Lower lobe of right lung (tissue), 2 donors: Measurements from ENCODE around the gene IFI27. TPM values are rescaled to one million over a fixed set of nuclear protein-coding genes. Genes with fewer than 3 reads are reported as not detected.

ENCODE experiments used
- ATAC-seq, 2 donors: fragments of 200-7000 bp; cut with Tn5 transposase; one replicate each; pipeline ENCODE4 v1.9.1; 2020 to 2022; ENCODE audit warnings: mild to moderate bottlenecking in 2 of 2, moderate library complexity in 2 of 2
- DNase-seq: peaks from one replicate; pipeline ENCODE4 v3.0.0-alpha.2; 2020
- H3K27ac ChIP-seq: fragments of 200-600 bp; one replicate; pipeline ENCODE4 v1.8.0; 2022
- H3K27me3 ChIP-seq: fragments of 200-600 bp; one replicate; pipeline ENCODE4 v1.8.0; 2022; ENCODE audit warnings: low read depth
- H3K36me3 ChIP-seq: fragments of 200-600 bp; one replicate; pipeline ENCODE4 v1.8.0; 2022; ENCODE audit warnings: mild to moderate bottlenecking
- H3K4me1 ChIP-seq: fragments of 200-600 bp; one replicate; pipeline ENCODE4 v1.8.0; 2022
- H3K4me3 ChIP-seq: fragments of 200-600 bp; one replicate; pipeline ENCODE4 v1.8.0; 2022; ENCODE audit warnings: mild to moderate bottlenecking
- H3K9me3 ChIP-seq: fragments of 200-600 bp; one replicate; pipeline ENCODE4 v1.8.0; 2022
- CTCF ChIP-seq: fragments of 200-600 bp; IDR thresholded peaks from one replicate; pipeline ENCODE4 v1.8.0; 2022; ENCODE audit warnings: antibody characterized with exemption, mild to moderate bottlenecking
- intact Hi-C: fragments of 100-400 bp; cut with DNase I; formaldehyde crosslinking; loops from one replicate; pipeline ENCODE4 v1.11.0; 2022
- total RNA-seq: library from RNA; stranded (reverse); fragmentation: NEBNext Ultra II Directional; extraction: Animal tissue kit (Norgen Biotek cat#: 25700); gene quantifications from one replicate; pipeline ENCODE4 v1.2.1, GENCODE V29; 2021
- donor health status: DM: no; HTN: yes; CAD: no; lungs with severe emphysema.

Gene IFI27
- total RNA-seq, 1 donor from 2014 or later, result 340 TPM

- H3K27me3 ChIP-seq, result no peaks in the 10 kb centered on the region
- H3K36me3 ChIP-seq, result no peaks in the 10 kb centered on the region
- ATAC-seq (peak; percentile 95 to 98), DNase-seq (no peak)
- H3K4me1 ChIP-seq, result peaks cover 17% of the 10 kb centered on the region
- intact Hi-C loops, result no loop called here
- TF ChIP-seq CTCF, result no peak
- no peak overlapping the region for H3K4me3 ChIP-seq
- H3K9me3 ChIP-seq, result no peaks in the 10 kb centered on the region
- H3K27ac ChIP-seq, result peak overlapping the region; percentile 33
Measured at GRCh38 chr14:94157197-94157596, 46.7 kb downstream of the IFI27 start.

GRCh38 chr14:94158239-94158883 is 47.8 kb downstream of the IFI27 start:
- no peak overlapping the region for H3K4me3 ChIP-seq
- intact Hi-C loops, result no loop called here
- no peaks in the 10 kb centered on the region for H3K27me3 ChIP-seq
- H3K4me1 ChIP-seq, result peaks cover 23% of the 10 kb centered on the region
- no peaks in the 10 kb centered on the region for H3K9me3 ChIP-seq
- DNase-seq (no peak), ATAC-seq (no peak)
- H3K36me3 ChIP-seq, result no peaks in the 10 kb centered on the region
- TF ChIP-seq CTCF, result no peak
- H3K27ac ChIP-seq, result peak overlapping the region; percentile 33

GRCh38 chr14:94161058-94161457 is 50.5 kb downstream of the IFI27 start:
- H3K36me3 ChIP-seq, result no peaks in the 10 kb centered on the region
- H3K27me3 ChIP-seq, result no peaks in the 10 kb centered on the region
- DNase-seq, result no peak
- peaks cover 26% of the 10 kb centered on the region for H3K4me1 ChIP-seq
- intact Hi-C loops, result no loop called here
- no peaks in the 10 kb centered on the region for H3K9me3 ChIP-seq
- no peak for ATAC-seq
- no peak overlapping the region for H3K4me3 ChIP-seq
- H3K27ac ChIP-seq, result no peak overlapping the region
- TF ChIP-seq CTCF, result no peak

GRCh38 chr14:94161981-94162380 is 51.4 kb downstream of the IFI27 start:
- Histone ChIP-seq H3K4me1 (peaks cover 20% of the 10 kb centered on the region), H3K36me3 (no peaks in the 10 kb centered on the region), H3K4me3 (no peak overlapping the region), H3K27ac (no peak overlapping the region), H3K9me3 (no peaks in the 10 kb centered on the region), H3K27me3 (no peaks in the 10 kb centered on the region)
- ATAC-seq (peak in 1 of 2 donors; percentile 13), DNase-seq (no peak)
- TF ChIP-seq CTCF, result no peak
- intact Hi-C loops, result no loop called here

- Histone ChIP-seq H3K4me1 (peaks cover 18% of the 10 kb centered on the region), H3K27ac (no peak overlapping the region), H3K4me3 (no peak overlapping the region), H3K27me3 (no peaks in the 10 kb centered on the region), H3K9me3 (no peaks in the 10 kb centered on the region), H3K36me3 (no peaks in the 10 kb centered on the region)
- DNase-seq (no peak), ATAC-seq (no peak)
- intact Hi-C loops, result no loop called here
- TF ChIP-seq CTCF, result no peak
Measured at GRCh38 chr14:94162466-94162865, 51.9 kb downstream of the IFI27 start.
